HepG2 (cell line): Measurements from ENCODE around the gene NKD2. TPM values are rescaled to one million over a fixed set of nuclear protein-coding genes. Genes with fewer than 3 reads are reported as not detected.

Experiments used
- ATAC-seq: fragments of 200-7000 bp; cut with Tn5 transposase; 3 replicates; pipeline ENCODE4 v1.9.1; 2020; ENCODE audit warnings: mild to moderate bottlenecking, moderate library complexity
- BruUV-seq: library from RNA; stranded (reverse); fragments of 400-500 nt; replicated peaks from 2 replicates; lab custom pipeline; 2021; lab: Mats Ljungman, UMichigan
- CTCF ChIA-PET: fragments of 300-600 bp; formaldehyde crosslinking; extraction: SDS; loops from one replicate; lab custom pipeline; 2021; ENCODE audit warnings: low total read pairs, inconsistent platforms, low intra/inter-chr PET ratio; lab: Yijun Ruan, JAX
- POLR2A ChIA-PET: fragments of 350-600 bp; sonication (Branson Sonifier 250); formaldehyde crosslinking; loops from one replicate; lab custom pipeline; 2020; ENCODE audit warnings: antibody characterized with exemption, inconsistent platforms; lab: Yijun Ruan, JAX
- DNase-seq: peaks from one replicate; pipeline ENCODE4 v3.0.0-alpha.2; 2015; ENCODE audit warnings: low spot score
- FAIRE-seq: peaks from 3 replicates; lab custom pipeline; 2011; peaks lifted over from hg19 to GRCh38; lab: Jason Lieb, UNC
- H2AFZ ChIP-seq: one replicate; pipeline ENCODE4 v1.6.1; 2011; ENCODE audit warnings: low read length, inconsistent platforms
- H3K27ac ChIP-seq: fragments of 300-600 bp; 3 replicates; pipeline ENCODE4 v1.8.0; 2011; ENCODE audit warnings: mixed run types, mild to moderate bottlenecking, mixed read lengths, low read length, inconsistent platforms; ENCODE audit not compliant: insufficient read depth; ENCODE audit errors: extremely low read length
- H3K27me3 ChIP-seq, 2 experiments: fragments of 200-600 bp in 1 of 2; 2 replicates in 1 of 2; 3 replicates in 1 of 2; pipeline versions ENCODE4 v1.6.0 to v1.8.0; 2011; ENCODE audit warnings: low read length in 2 of 2, mild to moderate bottlenecking in 2 of 2, moderate library complexity in 2 of 2, inconsistent platforms in 1 of 2; ENCODE audit not compliant: insufficient read depth in 2 of 2, control insufficient read depth in 1 of 2
- H3K36me3 ChIP-seq, 2 experiments: fragments of 200-600 bp in 1 of 2; replicated peaks in 1 of 2; 2 replicates in 1 of 2; 3 replicates in 1 of 2; pipeline versions ENCODE4 v1.5.1 to v1.8.0; 2011; ENCODE audit warnings: low read length in 2 of 2, inconsistent platforms in 1 of 2; ENCODE audit not compliant: insufficient read depth in 2 of 2, control insufficient read depth in 1 of 2
- H3K4me1 ChIP-seq: 2 replicates; pipeline ENCODE4 v1.5.1; 2012; ENCODE audit warnings: low read length, inconsistent platforms; ENCODE audit not compliant: insufficient read depth
- H3K4me2 ChIP-seq: 2 replicates; pipeline ENCODE4 v1.6.0; 2011; ENCODE audit warnings: low read depth, low read length, inconsistent platforms
- H3K4me3 ChIP-seq, 3 experiments: fragments of 200-600 bp in 1 of 3; sonication (generic), shearing (Covaris generic) in 1 of 3; replicated peaks in 1 of 3; 2 replicates each; pipeline ENCODE4 v1.5.1; 2011 to 2016; ENCODE audit warnings: low read length in 3 of 3, inconsistent platforms in 2 of 3, low read depth in 2 of 3, mild to moderate bottlenecking in 2 of 3, control low read depth in 1 of 3, mixed read lengths in 1 of 3; ENCODE audit not compliant: insufficient read depth in 1 of 3
- H3K79me2 ChIP-seq: one replicate; pipeline ENCODE4 v1.6.1; 2011; ENCODE audit warnings: low read length, inconsistent platforms; ENCODE audit not compliant: insufficient read depth
- H3K9ac ChIP-seq: 2 replicates; pipeline ENCODE4 v1.6.0; 2011; ENCODE audit warnings: mild to moderate bottlenecking, low read depth, low read length, inconsistent platforms; ENCODE audit not compliant: insufficient read depth
- H3K9me3 ChIP-seq: 2 replicates; pipeline ENCODE4 v1.5.1; 2012; ENCODE audit warnings: mild to moderate bottlenecking, low read length
- H4K20me1 ChIP-seq: 2 replicates; pipeline ENCODE4 v1.6.0; 2011; ENCODE audit warnings: inconsistent platforms, mild to moderate bottlenecking, low read length, moderate library complexity; ENCODE audit not compliant: insufficient read depth
- ATAD3A ChIP-seq: sonication (generic); formaldehyde crosslinking; IDR thresholded peaks from 2 replicates; pipeline ENCODE4 v1.4.0; 2020; ENCODE audit warnings: missing genetic modification reagents
- HMGA1 ChIP-seq: sonication (generic); formaldehyde crosslinking; conservative IDR thresholded peaks from 2 replicates; pipeline ENCODE4 v1.4.0; 2020; ENCODE audit warnings: missing genetic modification reagents
- MED1 ChIP-seq: sonication (generic); formaldehyde crosslinking; IDR thresholded peaks from 2 replicates; pipeline ENCODE4 v1.4.0; 2020; ENCODE audit warnings: missing genetic modification reagents
- ZEB1 ChIP-seq: IDR thresholded peaks from 2 replicates; pipeline ENCODE4 v1.6.1; 2012; ENCODE audit warnings: mild to moderate bottlenecking, low read depth, inconsistent platforms; ENCODE audit not compliant: insufficient replicate concordance
- WGBS: methylation state at CpG from one replicate; pipeline ENCODE4 v1.1.6; 2017; ENCODE audit warnings: low lambda C conversion rate; 5-methylcytosine and 5-hydroxymethylcytosine counted together
- in situ Hi-C: cut with HindIII; loops from 2 replicates; pipeline ENCODE4 v1.10.0; 2017; ENCODE audit warnings: low pct_unique_long_range_greater_than_20kb; ENCODE audit not compliant: extremely low pct_ligation_motif_present
- intact Hi-C: fragments of 100-400 bp; cut with micrococcal nuclease; formaldehyde crosslinking; loops from one replicate; pipeline ENCODE4 v1.10.0; 2022; ENCODE audit not compliant: unreplicated experiment
- polyA plus RNA-seq, 8 experiments: library from polyadenylated mRNA; depleted of rRNA in 3 of 8; stranded (reverse) in 7 of 8; unstranded in 1 of 8; fragments of >200 nt; fragmentation: Illumina TruSeq in 4 of 8; extraction: Trizol in 4 of 8; gene quantifications; 2 replicates each; pipeline versions ENCODE4 v1.2.1 to v1.2.3, GENCODE V29; 2011 to 2016; ENCODE audit warnings: low read depth in 4 of 8, missing spikeins in 1 of 8, mixed read lengths in 1 of 8; ENCODE audit not compliant: insufficient read depth in 1 of 8
- total RNA-seq, 5 experiments: library from RNA; depleted of rRNA; stranded (reverse); fragments of >200 nt; fragmentation: Illumina TruSeq; extraction: Trizol; gene quantifications; 2 replicates each; pipeline ENCODE4 v1.2.3, GENCODE V29; 2016; ENCODE audit warnings: low read depth in 1 of 5
- TF ChIP-seq, protein P1 (sequence below): sonication (generic); formaldehyde crosslinking; IDR thresholded peaks from one replicate; pipeline ENCODE4 v1.5.1; 2020; ENCODE audit warnings: mild to moderate bottlenecking, missing genetic modification reagents; ENCODE audit errors: not compliant biosample characterization

The NKD2 gene
- total and polyA plus RNA-seq, 2 of the 13 experiments (the other 11 are each of a cell fraction or from before 2014, with no cell fraction given) = 0.53 to 0.82 TPM

- no peak for FAIRE-seq
- Histone ChIP-seq H4K20me1 (no peaks in the 10 kb centered on the region), H3K27ac (no peak overlapping the region), H3K4me2 (no peak overlapping the region), H3K9ac (no peak overlapping the region), H2AFZ (no peak overlapping the region), H3K36me3 (no peaks in the 10 kb centered on the region), H3K4me3 (no peak overlapping the region), H3K4me1 (no peaks in the 10 kb centered on the region), H3K27me3 (0 out of 5 replicates have a peak, but pooled peaks cover 0 to 1% of the 10 kb centered on the region in 2 experiments), H3K79me2 (no peaks in the 10 kb centered on the region), H3K9me3 (no peaks in the 10 kb centered on the region)
- ChIA-PET POLR2A (no interaction called here), CTCF (no interaction called here)
- in situ Hi-C loops (no loop called here), intact Hi-C loops (no loop called here)
- TF ChIP-seq, protein P1, sequence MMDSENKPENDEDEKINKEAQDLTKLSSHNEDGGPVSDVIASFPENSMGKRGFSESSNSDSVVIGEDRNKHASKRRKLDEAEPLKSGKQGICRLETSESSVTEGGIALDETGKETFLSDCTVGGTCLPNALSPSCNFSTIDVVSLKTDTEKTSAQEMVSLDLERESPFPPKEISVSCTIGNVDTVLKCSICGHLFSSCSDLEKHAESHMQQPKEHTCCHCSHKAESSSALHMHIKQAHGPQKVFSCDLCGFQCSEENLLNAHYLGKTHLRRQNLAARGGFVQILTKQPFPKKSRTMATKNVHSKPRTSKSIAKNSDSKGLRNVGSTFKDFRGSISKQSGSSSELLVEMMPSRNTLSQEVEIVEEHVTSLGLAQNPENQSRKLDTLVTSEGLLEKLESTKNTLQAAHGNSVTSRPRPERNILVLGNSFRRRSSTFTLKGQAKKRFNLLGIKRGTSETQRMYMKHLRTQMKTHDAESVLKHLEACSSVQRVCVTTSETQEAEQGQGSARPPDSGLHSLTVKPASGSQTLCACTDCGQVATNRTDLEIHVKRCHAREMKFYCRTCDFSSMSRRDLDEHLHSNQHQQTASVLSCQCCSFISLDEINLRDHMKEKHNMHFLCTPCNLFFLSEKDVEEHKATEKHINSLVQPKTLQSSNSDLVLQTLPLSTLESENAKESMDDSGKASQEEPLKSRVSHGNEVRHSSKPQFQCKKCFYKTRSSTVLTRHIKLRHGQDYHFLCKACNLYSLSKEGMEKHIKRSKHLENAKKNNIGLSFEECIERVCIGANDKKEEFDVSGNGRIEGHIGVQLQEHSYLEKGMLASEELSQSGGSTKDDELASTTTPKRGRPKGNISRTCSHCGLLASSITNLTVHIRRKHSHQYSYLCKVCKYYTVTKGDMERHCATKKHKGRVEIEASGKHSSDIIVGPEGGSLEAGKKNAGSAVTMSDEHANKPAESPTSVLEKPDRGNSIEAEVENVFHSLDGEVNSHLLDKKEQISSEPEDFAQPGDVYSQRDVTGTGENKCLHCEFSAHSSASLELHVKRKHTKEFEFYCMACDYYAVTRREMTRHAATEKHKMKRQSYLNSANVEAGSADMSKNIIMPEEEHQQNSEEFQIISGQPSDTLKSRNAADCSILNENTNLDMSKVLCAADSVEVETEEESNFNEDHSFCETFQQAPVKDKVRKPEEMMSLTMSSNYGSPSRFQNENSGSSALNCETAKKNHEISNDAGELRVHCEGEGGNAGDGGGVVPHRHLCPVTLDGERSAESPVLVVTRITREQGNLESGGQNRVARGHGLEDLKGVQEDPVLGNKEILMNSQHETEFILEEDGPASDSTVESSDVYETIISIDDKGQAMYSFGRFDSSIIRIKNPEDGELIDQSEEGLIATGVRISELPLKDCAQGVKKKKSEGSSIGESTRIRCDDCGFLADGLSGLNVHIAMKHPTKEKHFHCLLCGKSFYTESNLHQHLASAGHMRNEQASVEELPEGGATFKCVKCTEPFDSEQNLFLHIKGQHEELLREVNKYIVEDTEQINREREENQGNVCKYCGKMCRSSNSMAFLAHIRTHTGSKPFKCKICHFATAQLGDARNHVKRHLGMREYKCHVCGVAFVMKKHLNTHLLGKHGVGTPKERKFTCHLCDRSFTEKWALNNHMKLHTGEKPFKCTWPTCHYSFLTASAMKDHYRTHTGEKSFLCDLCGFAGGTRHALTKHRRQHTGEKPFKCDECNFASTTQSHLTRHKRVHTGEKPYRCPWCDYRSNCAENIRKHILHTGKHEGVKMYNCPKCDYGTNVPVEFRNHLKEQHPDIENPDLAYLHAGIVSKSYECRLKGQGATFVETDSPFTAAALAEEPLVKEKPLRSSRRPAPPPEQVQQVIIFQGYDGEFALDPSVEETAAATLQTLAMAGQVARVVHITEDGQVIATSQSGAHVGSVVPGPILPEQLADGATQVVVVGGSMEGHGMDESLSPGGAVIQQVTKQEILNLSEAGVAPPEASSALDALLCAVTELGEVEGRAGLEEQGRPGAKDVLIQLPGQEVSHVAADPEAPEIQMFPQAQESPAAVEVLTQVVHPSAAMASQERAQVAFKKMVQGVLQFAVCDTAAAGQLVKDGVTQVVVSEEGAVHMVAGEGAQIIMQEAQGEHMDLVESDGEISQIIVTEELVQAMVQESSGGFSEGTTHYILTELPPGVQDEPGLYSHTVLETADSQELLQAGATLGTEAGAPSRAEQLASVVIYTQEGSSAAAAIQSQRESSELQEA (CRISPR knock-in tag) = no peak
- TF ChIP-seq ATAD3A (CRISPR knock-in tag) = no peak
- no peak for TF ChIP-seq HMGA1
- TF ChIP-seq MED1 (CRISPR knock-in tag) = no peak
- TF ChIP-seq ZEB1 = no peak
- no peak for ATAC-seq
- DNase-seq = no peak
- 9% methylated on average over 5 of the region's 5 CpGs for WGBS
- BruUV-seq = no TSS peak
These were observed 35.5 kb downstream of the NKD2 start for GRCh38 chr5:1044117-1044516.
